BE2C (cell line): ENCODE results near the gene AP5Z1.

Experiments used
- DNase-seq: peaks from one replicate; pipeline ENCODE4 v3.0.0-alpha.2; 2020
- H3K27me3 ChIP-seq: fragments of 250-450 bp; sonication (Bioruptor Pico); 2 replicates; pipeline ENCODE4 v1.5.1; 2020; ENCODE audit warnings: mild to moderate bottlenecking
- H3K36me3 ChIP-seq: fragments of 250-450 bp; sonication (Bioruptor Pico); 2 replicates; pipeline ENCODE4 v1.5.1; 2020; ENCODE audit warnings: mild to moderate bottlenecking
- H3K4me1 ChIP-seq: fragments of 250-450 bp; sonication (Bioruptor Pico); 2 replicates; pipeline ENCODE4 v1.5.1; 2020
- H3K4me3 ChIP-seq: 2 replicates; pipeline ENCODE4 v1.5.1; 2011; ENCODE audit warnings: low read depth, low read length
- H3K9me3 ChIP-seq: fragments of 250-450 bp; sonication (Bioruptor Pico); 2 replicates; pipeline ENCODE4 v1.5.1; 2020
- CTCF ChIP-seq: IDR thresholded peaks from 2 replicates; pipeline ENCODE4 v1.5.1; 2012; ENCODE audit warnings: mild to moderate bottlenecking, low read depth, low read length

The AP5Z1 gene

GRCh38 chr7:4809666-4810065, 34.2 kb downstream of the AP5Z1 start:
- no peaks in the 10 kb centered on the region for H3K36me3 ChIP-seq
- no peaks in the 10 kb centered on the region for H3K27me3 ChIP-seq
- H3K4me1 ChIP-seq = no peaks in the 10 kb centered on the region
- no peak for TF ChIP-seq CTCF
- H3K4me3 ChIP-seq = no peak overlapping the region
- no peaks in the 10 kb centered on the region for H3K9me3 ChIP-seq
- no peak for DNase-seq

GRCh38 chr7:4814433-4814832, 39.0 kb downstream of the AP5Z1 start:
- TF ChIP-seq CTCF = no peak
- H3K36me3 ChIP-seq = no peaks in the 10 kb centered on the region
- H3K27me3 ChIP-seq = no peaks in the 10 kb centered on the region
- DNase-seq = no peak
- H3K4me3 ChIP-seq = no peak overlapping the region
- no peaks in the 10 kb centered on the region for H3K4me1 ChIP-seq
- H3K9me3 ChIP-seq = no peaks in the 10 kb centered on the region

- H3K4me1 ChIP-seq = no peaks in the 10 kb centered on the region
- TF ChIP-seq CTCF = no peak
- no peak overlapping the region for H3K4me3 ChIP-seq
- H3K9me3 ChIP-seq = no peaks in the 10 kb centered on the region
- no peak for DNase-seq
- H3K27me3 ChIP-seq = no peaks in the 10 kb centered on the region
- no peaks in the 10 kb centered on the region for H3K36me3 ChIP-seq
Measured at GRCh38 chr7:4815121-4815520, 39.7 kb downstream of the AP5Z1 start.

GRCh38 chr7:4815609-4816418, 40.4 kb downstream of the AP5Z1 start:
- no peaks in the 10 kb centered on the region for H3K27me3 ChIP-seq
- no peak for DNase-seq
- no peaks in the 10 kb centered on the region for H3K4me1 ChIP-seq
- no peaks in the 10 kb centered on the region for H3K9me3 ChIP-seq
- no peak overlapping the region for H3K4me3 ChIP-seq
- no peak for TF ChIP-seq CTCF
- no peaks in the 10 kb centered on the region for H3K36me3 ChIP-seq

- H3K4me1 ChIP-seq = no peaks in the 10 kb centered on the region
- no peaks in the 10 kb centered on the region for H3K36me3 ChIP-seq
- no peak for TF ChIP-seq CTCF
- no peak for DNase-seq
- no peaks in the 10 kb centered on the region for H3K27me3 ChIP-seq
- H3K4me3 ChIP-seq = no peak overlapping the region
- no peaks in the 10 kb centered on the region for H3K9me3 ChIP-seq
Measured at GRCh38 chr7:4816419-4817080, 41.1 kb downstream of the AP5Z1 start.

- Histone ChIP-seq H3K27me3 (no peaks in the 10 kb centered on the region), H3K4me1 (no peaks in the 10 kb centered on the region), H3K9me3 (no peaks in the 10 kb centered on the region), H3K4me3 (no peak overlapping the region), H3K36me3 (no peaks in the 10 kb centered on the region)
- no peak for DNase-seq
- TF ChIP-seq CTCF = no peak
Measured at GRCh38 chr7:4817178-4817901, 41.9 kb downstream of the AP5Z1 start.
